Heart right ventricle (tissue), 16 donors: ENCODE measurements around the gene SHROOM3. TPM values are rescaled to one million over a fixed set of nuclear protein-coding genes. Genes with fewer than 3 reads are reported as not detected.

Experiments
- ATAC-seq, 8 donors: fragments of 200-7000 bp; cut with Tn5 transposase; one replicate each; pipeline ENCODE4 v1.9.1; 2020; ENCODE audit warnings: mild to moderate bottlenecking in 8 of 8, moderate library complexity in 8 of 8, moderate number of reproducible peaks in 1 of 8
- DNase-seq, 2 donors: peaks; one replicate each; pipeline ENCODE4 v3.0.0-alpha.2; 2020
- H3K27ac ChIP-seq, 10 donors: fragments of 200-600 bp; sonication (generic) in 2 of 10; one replicate each; pipeline versions ENCODE4 v1.5.0 to v1.8.0; 2020 to 2022; ENCODE audit warnings: mild to moderate bottlenecking in 3 of 10
- H3K27me3 ChIP-seq, 7 donors: fragments of 200-600 bp; one replicate each; pipeline ENCODE4 v1.8.0; 2021 to 2022; ENCODE audit warnings: mild to moderate bottlenecking in 2 of 7
- H3K36me3 ChIP-seq, 9 donors: fragments of 200-600 bp; sonication (generic) in 1 of 9; one replicate each; pipeline versions ENCODE4 v1.5.0 to v1.8.0; 2020 to 2022; ENCODE audit warnings: mild to moderate bottlenecking in 2 of 9
- H3K4me1 ChIP-seq, 9 donors: fragments of 200-600 bp; sonication (generic) in 1 of 9; one replicate each; pipeline versions ENCODE4 v1.5.0 to v1.8.0; 2020 to 2022; ENCODE audit warnings: mild to moderate bottlenecking in 4 of 9
- H3K4me3 ChIP-seq, 10 donors: fragments of 200-600 bp; sonication (generic) in 2 of 10; one replicate each; pipeline versions ENCODE4 v1.5.0 to v1.8.0; 2020 to 2022; ENCODE audit warnings: mild to moderate bottlenecking in 7 of 10, moderate library complexity in 2 of 10
- H3K9me3 ChIP-seq, 11 donors: fragments of 200-600 bp in 10 of 11; sonication (generic) in 2 of 11; one replicate each; pipeline versions ENCODE4 v1.5.0 to v1.8.0; 2013 to 2022; ENCODE audit warnings: mild to moderate bottlenecking in 2 of 11, control low read depth in 1 of 11, moderate library complexity in 1 of 11
- WGBS, 2 donors: extraction: QIAGEN DNeasy Blood & Tissue Kit; methylation state at CpG; one replicate each; pipeline ENCODE4 v1.1.7; 2013; ENCODE audit warnings: inconsistent platforms in 1 of 2; 5-methylcytosine and 5-hydroxymethylcytosine counted together
- intact Hi-C, 10 donors: fragments of 100-400 bp; cut with DNase I; formaldehyde crosslinking; loops; one replicate each; pipeline versions ENCODE4 v1.11.1 to v1.14.2; 2022
- polyA plus RNA-seq, 2 donors: library from polyadenylated mRNA; stranded (reverse); fragments of 200-250 nt; gene quantifications; one replicate each; pipeline ENCODE4 v1.2.3, GENCODE V29; 2013
- total RNA-seq, 10 donors: library from RNA; stranded (reverse); fragmentation: NEBNext Ultra II Directional in 3 of 10; extraction: Animal tissue kit (Norgen Biotek cat#: 25700) in 3 of 10; gene quantifications; one replicate each; pipeline versions ENCODE4 v1.2.1 to v1.2.4, GENCODE V29; 2021 to 2023
- TF ChIP-seq, protein P1 (sequence below), 9 donors: fragments of 200-600 bp; sonication (generic) in 2 of 9; IDR thresholded peaks; one replicate each; pipeline versions ENCODE4 v1.5.0 to v1.8.0; 2021 to 2022; ENCODE audit warnings: antibody characterized with exemption in 9 of 9, mild to moderate bottlenecking in 5 of 9, moderate library complexity in 1 of 9
- donor health status: Arrhythmogenic right ventricular cardiomyopathy.
- donor health status: ischemic (EF 13 %, LVEDD 7.1; RV severe dilation, severe dysfunction).
- donor health status: healthy with polysubstance abuse.
- donor health status: DM: no; HTN: yes; CAD: no.
- donor health status: DM: no; HTN: no; CAD: no.
- donor health status: ischemic (EF 25% LVEDD 6.9; RV normal size, moderate dysfunction).
- donor health status: ischemic (EF 25% LVEDD 5.7; RV mildly dilated, moderate dysfunction).
- donor health status: healthy.
- donor health status: DM: yes; HTN: yes; CAD: no.
- donor health status: Ischemic cardiomyopathy.
- donor health status: ischemic (EF 35%, LVEDD 5.7; RV mildly dilated, moderate dysfunction).
- donor health status: nonischemic (EF 11% LVEDD 7.7; RV severe dilation, severe dysfunction).
- donor health status: DM: yes; HTN: yes; CAD: no.
- donor health status: PGD.
- donor health status: ischemic (EF 29% LVEDD 5.4; RV normal size, mild dysfunction).
- donor health status: nonischemic (EF 23%, LVEDD 6.1; RV moderate dilation, normal function).

SHROOM3 gene
- total and polyA plus RNA-seq, 12 donors, result 1.7 to 33.3 (median 15.9) TPM

DNA sequence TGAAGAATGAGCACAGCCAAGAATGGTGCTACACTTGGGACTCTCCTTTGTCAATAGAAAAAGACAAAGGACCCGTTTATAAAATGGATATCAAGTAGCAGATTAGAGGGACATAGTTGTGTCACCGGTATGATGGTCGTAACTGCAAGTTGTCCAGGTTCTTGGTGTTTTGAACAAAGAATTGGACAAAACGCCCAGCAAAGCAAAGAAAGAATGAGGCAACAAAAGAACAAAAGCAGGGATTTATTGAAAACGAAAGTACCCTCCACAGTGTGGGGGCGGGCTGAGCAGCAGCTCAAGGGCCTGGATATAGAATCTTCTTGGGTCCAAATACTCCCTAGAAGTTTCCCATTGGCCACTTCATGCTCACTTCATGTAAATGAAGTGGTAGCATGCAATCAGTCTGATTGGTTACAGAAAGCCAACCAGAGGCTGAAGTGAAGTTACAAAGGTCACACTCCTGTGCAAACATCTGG, 54.7 kb downstream of the SHROOM3 start:
- Histone ChIP-seq H3K4me3 (no peak overlapping the region), H3K4me1 (peaks cover 0 to 7% (median 0%) of the 10 kb centered on the region in 9 donors), H3K9me3 (no peaks in the 10 kb centered on the region), H3K27ac (no peak overlapping the region), H3K36me3 (no peaks in the 10 kb centered on the region), H3K27me3 (no peaks in the 10 kb centered on the region)
- DNase-seq (no peak), ATAC-seq (no peak)
- TF ChIP-seq, protein P1, sequence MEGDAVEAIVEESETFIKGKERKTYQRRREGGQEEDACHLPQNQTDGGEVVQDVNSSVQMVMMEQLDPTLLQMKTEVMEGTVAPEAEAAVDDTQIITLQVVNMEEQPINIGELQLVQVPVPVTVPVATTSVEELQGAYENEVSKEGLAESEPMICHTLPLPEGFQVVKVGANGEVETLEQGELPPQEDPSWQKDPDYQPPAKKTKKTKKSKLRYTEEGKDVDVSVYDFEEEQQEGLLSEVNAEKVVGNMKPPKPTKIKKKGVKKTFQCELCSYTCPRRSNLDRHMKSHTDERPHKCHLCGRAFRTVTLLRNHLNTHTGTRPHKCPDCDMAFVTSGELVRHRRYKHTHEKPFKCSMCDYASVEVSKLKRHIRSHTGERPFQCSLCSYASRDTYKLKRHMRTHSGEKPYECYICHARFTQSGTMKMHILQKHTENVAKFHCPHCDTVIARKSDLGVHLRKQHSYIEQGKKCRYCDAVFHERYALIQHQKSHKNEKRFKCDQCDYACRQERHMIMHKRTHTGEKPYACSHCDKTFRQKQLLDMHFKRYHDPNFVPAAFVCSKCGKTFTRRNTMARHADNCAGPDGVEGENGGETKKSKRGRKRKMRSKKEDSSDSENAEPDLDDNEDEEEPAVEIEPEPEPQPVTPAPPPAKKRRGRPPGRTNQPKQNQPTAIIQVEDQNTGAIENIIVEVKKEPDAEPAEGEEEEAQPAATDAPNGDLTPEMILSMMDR (IDR thresholded peaks at IDR 0.05), result no peak
- WGBS, 2 donors, result 75 to 82% methylated on average over 6 of the region's 6 CpGs
- intact Hi-C loops, result loop anchor here in 2 of 10 donors (5.0 kb wide), 2 partner anchors 42 to 693 kb away; no protein-coding TSS in a partner anchor

DNA sequence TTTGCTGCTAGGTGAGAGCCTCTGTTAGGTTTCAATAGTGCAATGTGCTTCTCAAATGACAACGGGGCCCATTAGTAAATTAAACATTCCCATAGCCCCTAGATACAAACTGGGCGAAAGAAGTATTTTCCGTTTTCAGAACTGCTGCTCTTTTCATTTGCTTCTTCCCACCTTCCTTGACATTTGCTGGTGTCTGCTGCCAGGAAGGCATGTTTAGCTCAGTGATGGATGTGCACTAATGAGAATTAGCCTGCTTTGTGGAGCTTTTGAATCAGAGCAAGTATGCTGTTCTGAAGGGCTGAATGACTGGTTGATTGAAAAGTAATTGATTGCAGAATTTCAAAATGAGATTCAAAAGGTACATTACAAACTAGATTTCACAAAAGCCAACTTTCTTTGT, 57.0 kb downstream of the SHROOM3 start:
- H3K9me3 ChIP-seq, result no peaks in the 10 kb centered on the region
- H3K4me1 ChIP-seq, result peaks cover 0 to 7% (median 0%) of the 10 kb centered on the region in 9 donors
- DNase-seq, result no peak
- no peaks in the 10 kb centered on the region for H3K27me3 ChIP-seq
- H3K4me3 ChIP-seq, result no peak overlapping the region
- ATAC-seq, result no peak
- TF ChIP-seq, protein P1 (IDR thresholded peaks at IDR 0.05), result no peak
- H3K36me3 ChIP-seq, result no peaks in the 10 kb centered on the region
- no peak overlapping the region for H3K27ac ChIP-seq
- 88 to 92% methylated on average over 3 of the region's 3 CpGs for WGBS, 2 donors
- intact Hi-C loops, result no loop called here

DNA sequence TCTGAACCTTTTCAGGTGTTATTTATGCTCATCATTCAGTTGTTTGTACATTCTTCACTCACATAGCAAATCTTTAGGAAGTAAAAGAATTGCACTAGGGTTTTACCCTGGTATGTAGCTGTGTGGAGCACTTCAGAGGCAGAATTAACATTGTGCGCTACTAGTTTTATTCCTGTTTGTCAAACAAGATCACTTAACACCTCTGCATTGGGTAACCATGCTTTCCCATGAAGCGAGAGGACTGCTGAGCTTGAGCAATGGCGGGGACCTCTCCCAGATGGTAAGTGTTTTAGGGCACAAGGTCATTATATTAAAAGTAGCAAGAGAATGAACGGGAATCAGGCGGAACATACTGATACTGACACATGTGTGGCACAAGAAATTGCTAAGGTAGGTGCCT, 59.2 kb downstream of the SHROOM3 start:
- H3K9me3 ChIP-seq, result no peaks in the 10 kb centered on the region
- H3K4me3 ChIP-seq, result no peak overlapping the region
- no peak overlapping the region for H3K27ac ChIP-seq
- no peaks in the 10 kb centered on the region for H3K27me3 ChIP-seq
- H3K4me1 ChIP-seq, result peaks cover 0 to 8% (median 0%) of the 10 kb centered on the region in 9 donors
- 89 to 93% methylated on average over 5 of the region's 5 CpGs for WGBS, 2 donors
- no peak for DNase-seq
- intact Hi-C loops, result no loop called here
- no peak for ATAC-seq
- TF ChIP-seq, protein P1 (IDR thresholded peaks at IDR 0.05), result no peak
- no peaks in the 10 kb centered on the region for H3K36me3 ChIP-seq

DNA sequence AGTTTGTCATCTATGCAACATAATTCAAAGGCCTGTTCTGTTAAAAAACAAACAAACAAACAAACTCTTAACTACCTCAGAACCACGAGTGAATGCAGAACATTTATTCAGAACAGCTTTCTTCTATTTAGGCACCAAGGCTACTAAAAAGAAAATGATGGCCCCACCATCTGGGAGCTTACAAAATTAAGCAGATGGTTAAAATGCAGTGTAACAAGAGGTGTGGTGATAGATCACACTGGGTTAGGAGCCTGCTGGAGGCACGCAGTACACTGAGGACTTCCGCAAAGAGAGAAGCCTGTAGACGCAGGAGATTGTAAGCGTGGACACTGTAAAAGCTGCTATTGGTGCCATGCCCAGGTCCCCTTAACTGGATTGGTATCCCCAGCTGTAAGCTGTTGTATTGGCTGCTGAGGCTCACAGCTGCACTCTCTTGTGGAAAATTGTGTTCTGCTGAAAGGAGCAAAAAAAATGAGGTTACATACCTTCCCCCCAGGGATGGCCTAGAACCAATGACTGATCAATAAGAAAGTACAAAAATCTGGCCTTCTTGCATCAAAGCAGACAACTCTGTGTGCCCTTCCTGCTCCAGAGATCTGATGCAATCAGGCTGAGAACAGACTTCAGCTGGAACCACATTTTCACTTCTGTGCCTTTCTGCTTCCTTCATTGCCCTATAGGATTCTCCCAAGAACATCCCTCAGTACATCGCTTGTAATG, 60.0 kb downstream of the SHROOM3 start:
- ATAC-seq (no peak), DNase-seq (no peak)
- TF ChIP-seq, protein P1 (IDR thresholded peaks at IDR 0.05), result no peak
- no peaks in the 10 kb centered on the region for H3K36me3 ChIP-seq
- 86 to 92% methylated on average over 6 of the region's 6 CpGs for whole genome bisulfite sequencing, 2 donors
- no peak overlapping the region for H3K27ac ChIP-seq
- peaks cover 0 to 8% (median 0%) of the 10 kb centered on the region in 9 donors for H3K4me1 ChIP-seq
- H3K9me3 ChIP-seq, result no peaks in the 10 kb centered on the region
- H3K27me3 ChIP-seq, result no peaks in the 10 kb centered on the region
- no peak overlapping the region for H3K4me3 ChIP-seq
- intact Hi-C loops, result loop anchor here in 2 of 10 donors (5.0 kb wide), 2 partner anchors 58 to 63 kb away; partner anchors contain the start of gene SHROOM3 (in 1 of the 2)
